BJ (cell line): Measurements from ENCODE around the gene ZNF185. TPM values are rescaled to one million over a fixed set of nuclear protein-coding genes. Genes with fewer than 3 reads are reported as not detected.

ENCODE experiments used
- CTCF ChIA-PET: fragments of 350-600 bp; formaldehyde crosslinking; extraction: SDS; loops from one replicate; lab custom pipeline; 2021; ENCODE audit warnings: antibody characterized with exemption, inconsistent platforms; lab: Yijun Ruan, JAX
- POLR2A ChIA-PET: fragments of 300-600 bp; sonication (Branson Sonifier 250); formaldehyde crosslinking; extraction: SDS; loops from one replicate; lab custom pipeline; 2021; ENCODE audit warnings: antibody characterized with exemption; lab: Charles Lee
- DNase-seq: peaks from one replicate; pipeline ENCODE4 v3.0.0-alpha.2; 2011; ENCODE audit warnings: low read depth
- H3K27me3 ChIP-seq: 2 replicates; pipeline ENCODE4 v1.6.0; 2011; ENCODE audit warnings: low read length; ENCODE audit not compliant: control insufficient read depth, insufficient read depth
- H3K36me3 ChIP-seq: 2 replicates; pipeline ENCODE4 v1.5.1; 2011; ENCODE audit warnings: low read length; ENCODE audit not compliant: control insufficient read depth, insufficient read depth
- H3K4me3 ChIP-seq: 2 replicates; pipeline ENCODE4 v1.5.1; 2011; ENCODE audit warnings: low read depth, mild to moderate bottlenecking, control low read depth, low read length
- CTCF ChIP-seq: IDR thresholded peaks from 2 replicates; pipeline ENCODE4 v1.5.1; 2011; ENCODE audit warnings: low read depth, mild to moderate bottlenecking, control low read depth, inconsistent platforms, low read length, moderate library complexity; ENCODE audit not compliant: insufficient read depth
- polyA plus RNA-seq: library from polyadenylated mRNA; depleted of rRNA; stranded (reverse); fragments of >200 nt; gene quantifications from 2 replicates; pipeline ENCODE4 v1.2.3, GENCODE V29; 2011

ZNF185 gene
- polyA plus RNA-seq, 1 experiment: 8.3 TPM

DNA sequence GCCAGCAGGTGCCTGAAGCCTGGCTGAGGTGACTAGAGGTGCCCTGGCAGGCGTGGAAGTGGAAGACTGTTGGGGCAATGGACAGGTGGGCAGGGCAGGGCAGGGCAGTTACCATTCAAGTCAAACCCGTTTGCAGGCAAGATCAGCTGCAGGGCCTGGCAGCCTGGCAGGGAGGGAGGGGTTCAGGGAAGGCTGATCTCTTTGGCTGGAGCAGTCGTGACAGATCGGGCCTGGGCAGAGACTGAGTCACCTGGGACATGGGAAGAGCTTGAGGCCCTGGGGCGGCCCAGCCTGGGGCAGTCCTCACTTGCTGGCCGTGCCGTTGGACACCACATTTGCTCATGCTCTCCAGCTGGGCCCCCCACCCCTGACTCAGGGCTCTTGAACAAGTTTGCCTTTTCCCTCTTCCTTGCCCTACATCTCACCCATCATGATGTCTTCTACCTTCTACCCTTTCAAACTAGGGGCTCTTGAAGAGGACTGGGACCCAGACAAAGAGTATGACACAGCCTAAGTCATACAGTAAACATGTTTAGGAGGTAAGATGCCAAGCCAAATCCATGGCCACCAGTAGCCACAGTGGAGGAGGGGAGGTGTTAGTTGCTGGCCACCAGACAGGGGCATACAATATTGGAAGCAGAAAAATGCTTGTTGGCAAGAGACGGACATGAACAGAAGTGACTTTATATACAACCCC, 2.0 kb upstream of the ZNF185 start:
- POLR2A ChIA-PET: no interaction called here
- H3K36me3 ChIP-seq: no peaks in the 10 kb centered on the region
- CTCF ChIA-PET: no interaction called here
- no peak for DNase-seq
- H3K27me3 ChIP-seq: peaks cover 2% of the 10 kb centered on the region; the same call in 1 of the 2 replicates
- no peak for TF ChIP-seq CTCF
- no peak overlapping the region for H3K4me3 ChIP-seq

DNA sequence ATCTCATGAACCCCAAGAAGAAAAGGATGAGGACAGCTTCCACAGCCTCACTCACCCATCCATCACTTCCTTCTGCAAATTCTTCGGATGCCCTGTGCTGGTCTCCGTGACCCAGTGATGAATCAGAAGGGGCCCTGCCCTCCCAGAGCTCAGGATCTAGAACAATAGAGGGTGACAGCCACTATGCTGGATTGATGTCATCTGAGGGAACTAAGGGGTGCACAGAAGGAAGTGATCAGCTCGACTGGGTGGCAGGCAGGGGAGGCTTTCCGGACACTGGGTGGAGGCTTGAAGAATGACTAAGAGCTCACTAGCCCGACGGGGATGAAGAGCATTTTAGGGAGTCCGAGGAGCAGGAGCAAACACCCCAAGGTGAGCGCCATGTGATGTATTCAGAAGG, 1.4 kb upstream of the ZNF185 start:
- Histone ChIP-seq H3K36me3 (no peaks in the 10 kb centered on the region), H3K27me3 (no peaks in the 10 kb centered on the region), H3K4me3 (no peak overlapping the region)
- TF ChIP-seq CTCF: no peak
- ChIA-PET CTCF (no interaction called here), POLR2A (no interaction called here)
- no peak for DNase-seq

DNA sequence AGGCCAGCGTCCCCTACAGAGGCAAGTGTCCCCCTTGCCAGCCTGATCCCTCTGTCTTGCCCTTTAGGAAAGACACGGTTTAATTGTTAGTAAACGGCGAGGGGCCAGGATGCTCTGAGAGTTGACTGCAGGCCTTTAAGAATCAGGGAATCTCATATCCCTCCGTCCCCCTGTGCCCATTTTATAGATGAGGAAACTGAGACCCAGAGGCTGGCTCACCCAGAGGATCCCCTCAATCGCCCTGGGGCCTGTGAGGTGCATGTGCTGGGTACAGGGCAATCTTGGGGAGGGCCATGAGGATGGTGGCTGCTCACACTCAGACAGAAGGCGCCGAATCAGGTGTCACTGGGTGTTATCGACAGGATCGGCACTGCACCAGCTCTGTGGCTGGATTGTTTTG, 575 bp downstream of the ZNF185 start:
- Histone ChIP-seq H3K27me3 (no peaks in the 10 kb centered on the region), H3K36me3 (no peaks in the 10 kb centered on the region), H3K4me3 (peak overlapping the region; percentile 41)
- no peak for TF ChIP-seq CTCF
- CTCF ChIA-PET: no interaction called here
- no peak for DNase-seq
- POLR2A ChIA-PET: no interaction called here

- TF ChIP-seq CTCF: no peak
- ChIA-PET CTCF (interaction anchor here (1.0 kb wide), 1 partner anchor 15 kb away, joined by 4 read pairs; no protein-coding TSS in a partner anchor), POLR2A (no interaction called here)
- Histone ChIP-seq H3K4me3 (no peak overlapping the region), H3K36me3 (no peaks in the 10 kb centered on the region), H3K27me3 (no peaks in the 10 kb centered on the region)
- no peak for DNase-seq
Measured at GRCh38 chrX:152899111-152899873, 1.4 kb downstream of the ZNF185 start.
